H1 (cell line): Measurements from ENCODE around the gene SMTN. TPM values are rescaled to one million over a fixed set of nuclear protein-coding genes. Genes with fewer than 3 reads are reported as not detected.

Experiments
- CTCF ChIA-PET: fragments of 300-600 bp; sonication (Branson Sonifier 250); formaldehyde crosslinking; loops from one replicate; lab custom pipeline; 2021; ENCODE audit not compliant: partially characterized antibody; lab: Charles Lee
- POLR2A ChIA-PET: fragments of 300-600 bp; sonication (Branson Sonifier 250); formaldehyde crosslinking; loops from one replicate; lab custom pipeline; 2021; ENCODE audit warnings: inconsistent platforms; ENCODE audit not compliant: partially characterized antibody; lab: Charles Lee
- DNase-seq, 2 experiments: peaks; one replicate each; pipeline versions ENCODE4 v3.0.0 to v3.0.0-alpha.2; 2010 to 2022; ENCODE audit warnings: low spot score in 2 of 2, low read depth in 1 of 2, mixed read lengths in 1 of 2
- FAIRE-seq: peaks from 2 replicates; lab custom pipeline; 2011; peaks lifted over from hg19 to GRCh38; lab: Jason Lieb, UNC
- H2AFZ ChIP-seq: 2 replicates; pipeline ENCODE4 v1.8.1; 2012; ENCODE audit warnings: low read length, inconsistent platforms
- H2AK5ac ChIP-seq: 2 replicates; pipeline ENCODE4 v1.6.1; 2013; ENCODE audit warnings: low read depth, low read length
- H2BK120ac ChIP-seq: replicated peaks from 2 replicates; pipeline ENCODE3; 2013; ENCODE audit warnings: low read depth, low read length, inconsistent platforms
- H2BK12ac ChIP-seq: 2 replicates; pipeline ENCODE4 v1.6.1; 2013; ENCODE audit warnings: low read depth, low read length
- H2BK15ac ChIP-seq: 2 replicates; pipeline ENCODE4 v1.6.1; 2013; ENCODE audit warnings: low read length
- H2BK20ac ChIP-seq: 2 replicates; pipeline ENCODE4 v1.6.1; 2013; ENCODE audit warnings: low read length
- H2BK5ac ChIP-seq: 2 replicates; pipeline ENCODE4 v1.6.1; 2013; ENCODE audit warnings: low read depth, low read length
- H3K14ac ChIP-seq: 2 replicates; pipeline ENCODE4 v1.6.1; 2013; ENCODE audit warnings: inconsistent platforms; ENCODE audit not compliant: insufficient read length
- H3K18ac ChIP-seq: 2 replicates; pipeline ENCODE4 v1.6.1; 2013; ENCODE audit warnings: low read length; ENCODE audit errors: extremely low read depth
- H3K23ac ChIP-seq: 2 replicates; pipeline ENCODE4 v1.6.1; 2013; ENCODE audit warnings: inconsistent platforms; ENCODE audit not compliant: insufficient read length
- H3K23me2 ChIP-seq: 2 replicates; pipeline ENCODE4 v1.6.1; 2013; ENCODE audit warnings: low read depth, low read length
- H3K27ac ChIP-seq: 2 replicates; pipeline ENCODE4 v1.6.1; 2011; ENCODE audit warnings: low read depth, low read length, inconsistent platforms
- H3K27me3 ChIP-seq, 4 experiments: replicated peaks in 1 of 4; 1 replicate in 1 of 4; 2 replicates in 3 of 4; pipeline versions ENCODE4 v1.6.1 to v1.8.1; 2011 to 2013; ENCODE audit warnings: low read length in 3 of 4, mild to moderate bottlenecking in 3 of 4, inconsistent platforms in 2 of 4, mixed read lengths in 2 of 4, moderate library complexity in 1 of 4; ENCODE audit not compliant: control insufficient read depth in 3 of 4, insufficient read depth in 3 of 4; ENCODE audit errors: extremely low read depth in 1 of 4
- H3K36me3 ChIP-seq, 4 experiments: 2 replicates each; pipeline versions ENCODE4 v1.6.1 to v1.8.1; 2011 to 2013; ENCODE audit warnings: mild to moderate bottlenecking in 4 of 4, low read length in 3 of 4, moderate library complexity in 2 of 4, control low read depth in 1 of 4, inconsistent platforms in 1 of 4; ENCODE audit not compliant: insufficient read depth in 4 of 4, control insufficient read depth in 2 of 4
- H3K4ac ChIP-seq: replicated peaks from 2 replicates; pipeline ENCODE3; 2013; ENCODE audit warnings: low read length, low read depth, mixed read lengths, inconsistent platforms; ENCODE audit not compliant: insufficient read length
- H3K4me1 ChIP-seq, 4 experiments: replicated peaks in 1 of 4; 1 replicate in 1 of 4; 2 replicates in 3 of 4; pipeline versions ENCODE4 v1.6.1 to v1.8.1; 2011 to 2013; ENCODE audit warnings: low read length in 3 of 4, inconsistent platforms in 2 of 4, mixed read lengths in 1 of 4; ENCODE audit not compliant: insufficient read depth in 4 of 4, control insufficient read depth in 3 of 4
- H3K4me2 ChIP-seq, 2 experiments: 2 replicates each; pipeline versions ENCODE4 v1.6.1 to v1.8.1; 2011 to 2013; ENCODE audit warnings: low read depth in 2 of 2, low read length in 2 of 2, control low read depth in 1 of 2, inconsistent platforms in 1 of 2, mild to moderate bottlenecking in 1 of 2; ENCODE audit not compliant: insufficient read depth in 1 of 2
- H3K4me3 ChIP-seq, 4 experiments: fragments of 200-600, 300-600 bp in 1 of 4; sonication (generic), shearing (Covaris generic), sonication (Bioruptor Twin) in 1 of 4; 2 replicates each; pipeline versions ENCODE4 v1.5.1 to v1.8.1; 2011 to 2016; ENCODE audit warnings: low read length in 4 of 4, low read depth in 3 of 4, control low read depth in 2 of 4, inconsistent platforms in 2 of 4, mild to moderate bottlenecking in 2 of 4, mixed read lengths in 1 of 4, moderate library complexity in 1 of 4; ENCODE audit not compliant: insufficient read depth in 2 of 4; ENCODE audit errors: extremely low read depth in 1 of 4
- H3K56ac ChIP-seq: replicated peaks from 2 replicates; pipeline ENCODE3; 2013; ENCODE audit warnings: low read depth, mild to moderate bottlenecking, mixed read lengths, low read length, inconsistent platforms; ENCODE audit not compliant: insufficient read length
- H3K79me1 ChIP-seq: 2 replicates; pipeline ENCODE4 v1.6.1; 2013; ENCODE audit warnings: low read depth, low read length, control low read depth
- H3K79me2 ChIP-seq, 2 experiments: 2 replicates each; pipeline versions ENCODE4 v1.6.1 to v1.8.1; 2012 to 2013; ENCODE audit warnings: low read length in 2 of 2, mild to moderate bottlenecking in 2 of 2, inconsistent platforms in 1 of 2; ENCODE audit not compliant: insufficient read depth in 2 of 2, control insufficient read depth in 1 of 2
- H3K9ac ChIP-seq, 4 experiments: replicated peaks in 1 of 4; 1 replicate in 1 of 4; 2 replicates in 3 of 4; pipeline versions ENCODE4 v1.6.1 to v1.8.1; 2011 to 2013; ENCODE audit warnings: low read depth in 3 of 4, low read length in 3 of 4, control low read depth in 2 of 4, mild to moderate bottlenecking in 2 of 4, moderate library complexity in 2 of 4, inconsistent platforms in 1 of 4; ENCODE audit errors: extremely low read depth in 1 of 4
- H3K9me3 ChIP-seq, 2 experiments: 2 replicates each; pipeline versions ENCODE4 v1.6.1 to v1.8.1; 2012 to 2013; ENCODE audit warnings: mild to moderate bottlenecking in 2 of 2, moderate library complexity in 2 of 2, control low read depth in 1 of 2, inconsistent platforms in 1 of 2, low read depth in 1 of 2, low read length in 1 of 2, mixed read lengths in 1 of 2; ENCODE audit not compliant: insufficient read depth in 2 of 2
- H4K20me1 ChIP-seq, 2 experiments: replicated peaks in 1 of 2; 2 replicates each; pipeline versions ENCODE3 to v1.8.1; 2011 to 2013; ENCODE audit warnings: inconsistent platforms in 2 of 2, low read length in 2 of 2, mild to moderate bottlenecking in 1 of 2; ENCODE audit not compliant: insufficient read depth in 2 of 2, control insufficient read depth in 1 of 2
- H4K5ac ChIP-seq: 2 replicates; pipeline ENCODE4 v1.6.1; 2013; ENCODE audit warnings: low read length, low read depth, mixed read lengths, inconsistent platforms; ENCODE audit not compliant: insufficient read length
- H4K8ac ChIP-seq: 2 replicates; pipeline ENCODE4 v1.8.0; 2013; ENCODE audit warnings: mild to moderate bottlenecking, moderate library complexity, low read length, inconsistent platforms; ENCODE audit not compliant: insufficient read depth; ENCODE audit errors: extremely low read depth
- H4K91ac ChIP-seq: replicated peaks from 2 replicates; pipeline ENCODE3; 2013; ENCODE audit warnings: low read length, mixed read lengths, inconsistent platforms; ENCODE audit not compliant: insufficient read length
- ASH2L ChIP-seq: fragments of 200-600, 300-600 bp; sonication (generic); IDR thresholded peaks from one replicate; pipeline ENCODE4 v1.7.1; 2017; ENCODE audit warnings: low read length
- BACH1 ChIP-seq: IDR thresholded peaks from 2 replicates; pipeline ENCODE4 v1.6.1; 2012; ENCODE audit warnings: low read length, improper control_type of control experiment
- BCL11A ChIP-seq, 2 experiments: IDR thresholded peaks; one replicate each; pipeline ENCODE4 v1.6.1; 2011; ENCODE audit warnings: low read depth in 2 of 2, low read length in 2 of 2, mild to moderate bottlenecking in 2 of 2
- CEBPB ChIP-seq: IDR thresholded peaks from 2 replicates; pipeline ENCODE4 v1.6.1; 2012; ENCODE audit warnings: low read depth, low read length
- EGR1 ChIP-seq: IDR thresholded peaks from 2 replicates; pipeline ENCODE4 v1.6.1; 2011; ENCODE audit warnings: low read depth, low read length, borderline replicate concordance
- EZH2 ChIP-seq: fragments of 200-600 bp; sonication (generic); IDR thresholded peaks from 2 replicates; pipeline ENCODE4 v1.7.1; 2012; ENCODE audit warnings: low read depth, mild to moderate bottlenecking, moderate library complexity, low read length, inconsistent platforms; ENCODE audit not compliant: severe bottlenecking
- HDAC2 ChIP-seq, 2 experiments: fragments of 300-600 bp in 1 of 2; sonication (generic) in 1 of 2; IDR thresholded peaks; 2 replicates each; pipeline ENCODE4 v1.6.1; 2011 to 2012; ENCODE audit warnings: low read depth in 2 of 2, low read length in 2 of 2, mild to moderate bottlenecking in 2 of 2, moderate library complexity in 2 of 2, borderline replicate concordance in 1 of 2, inconsistent platforms in 1 of 2
- JUND ChIP-seq: IDR thresholded peaks from 2 replicates; pipeline ENCODE4 v1.6.1; 2011; ENCODE audit warnings: mild to moderate bottlenecking, improper control_type of control experiment, low read length
- KDM1A ChIP-seq: fragments of 200-600, 300-600 bp; sonication (generic); IDR thresholded peaks from 2 replicates; pipeline ENCODE4 v1.7.1; 2016; ENCODE audit warnings: mild to moderate bottlenecking, low read length, borderline replicate concordance
- TCF12 ChIP-seq: IDR thresholded peaks from 2 replicates; pipeline ENCODE4 v1.6.1; 2011; ENCODE audit warnings: low read depth, mild to moderate bottlenecking, low read length
- WGBS, 2 experiments: shearing (Covaris generic) in 1 of 2; methylation state at CpG; one replicate each; pipeline versions ENCODE4 v1.1.6 to v1.1.7; 2013 to 2015; ENCODE audit warnings: low lambda C conversion rate in 2 of 2, mixed read lengths in 2 of 2, inconsistent platforms in 1 of 2, low coverage in 1 of 2, missing lambda C conversion rate in 1 of 2; ENCODE audit not compliant: insufficient replicate concordance in 2 of 2, insufficient coverage in 1 of 2, insufficient read length in 1 of 2; ENCODE audit errors: extremely low coverage in 1 of 2, missing lambda C conversion rate in 1 of 2; 5-methylcytosine and 5-hydroxymethylcytosine counted together
- polyA plus RNA-seq, 7 experiments: library from polyadenylated mRNA; depleted of rRNA in 3 of 7; stranded (reverse) in 5 of 7; unstranded in 2 of 7; fragments of >200 nt in 5 of 7; fragments of 200-250 nt in 2 of 7; gene quantifications; 1 replicate in 5 of 7; 2 replicates in 1 of 7; 4 replicates in 1 of 7; pipeline versions ENCODE4 v1.2.1 to v1.2.3, GENCODE V29; 2011 to 2013; ENCODE audit warnings: missing spikeins in 2 of 7, mixed read lengths in 2 of 7
- total RNA-seq: library from RNA; stranded (reverse); fragmentation: NEBNext Ultra II Directional; extraction: Animal tissue kit (Norgen Biotek cat#: 25700); gene quantifications from 2 replicates; pipeline ENCODE4 v1.2.1, GENCODE V29; 2021
- TF ChIP-seq, protein P1 (sequence below): IDR thresholded peaks from 2 replicates; pipeline ENCODE4 v1.6.1; 2012; ENCODE audit warnings: inconsistent platforms
- TF ChIP-seq, protein P2 (sequence below): IDR thresholded peaks from 2 replicates; pipeline ENCODE4 v1.6.1; 2011; ENCODE audit warnings: low read length, improper control_type of control experiment

SMTN gene
- total and polyA plus RNA-seq, 2 of the 8 experiments (the other 6 are each of a cell fraction or from before 2014, with no cell fraction given), result 12.3 to 20.8 TPM

GRCh38 chr22:31128156-31128555, 47.0 kb downstream of the SMTN start:
- FAIRE-seq (no peak), DNase-seq (no peak)
- H3K4me3 ChIP-seq, result no peak overlapping the region
- no peak for TF ChIP-seq JUND
- no peak for TF ChIP-seq TCF12
- TF ChIP-seq, protein P1, sequence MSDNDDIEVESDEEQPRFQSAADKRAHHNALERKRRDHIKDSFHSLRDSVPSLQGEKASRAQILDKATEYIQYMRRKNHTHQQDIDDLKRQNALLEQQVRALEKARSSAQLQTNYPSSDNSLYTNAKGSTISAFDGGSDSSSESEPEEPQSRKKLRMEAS, result no peak
- no peak for TF ChIP-seq CEBPB
- no peak for TF ChIP-seq BCL11A (IDR thresholded peaks at IDR 0.05; ENCODE audit: low read depth in 2 of 2, low read length in 2 of 2)
- no peak for TF ChIP-seq KDM1A
- TF ChIP-seq, protein P2, sequence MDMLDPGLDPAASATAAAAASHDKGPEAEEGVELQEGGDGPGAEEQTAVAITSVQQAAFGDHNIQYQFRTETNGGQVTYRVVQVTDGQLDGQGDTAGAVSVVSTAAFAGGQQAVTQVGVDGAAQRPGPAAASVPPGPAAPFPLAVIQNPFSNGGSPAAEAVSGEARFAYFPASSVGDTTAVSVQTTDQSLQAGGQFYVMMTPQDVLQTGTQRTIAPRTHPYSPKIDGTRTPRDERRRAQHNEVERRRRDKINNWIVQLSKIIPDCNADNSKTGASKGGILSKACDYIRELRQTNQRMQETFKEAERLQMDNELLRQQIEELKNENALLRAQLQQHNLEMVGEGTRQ, result no peak
- no peak for TF ChIP-seq EZH2
- TF ChIP-seq EGR1, result no peak
- TF ChIP-seq BACH1, result no peak
- no peak for TF ChIP-seq ASH2L
- no peak for TF ChIP-seq HDAC2 (IDR thresholded peaks at IDR 0.05; ENCODE audit: borderline replicate concordance in 1 of 2, low read depth in 2 of 2, low read length in 2 of 2)

More at GRCh38 chr22:31128156-31128555, 47.0 kb downstream of the SMTN start:
- H4K91ac ChIP-seq, result peak overlapping the region; percentile 11
- peaks cover 0 to 2% of the 10 kb centered on the region in 2 experiments for H4K20me1 ChIP-seq
- H3K79me2 ChIP-seq, result no peaks in the 10 kb centered on the region
- no peaks in the 10 kb centered on the region for H3K9me3 ChIP-seq
- H3K56ac ChIP-seq, result no peak overlapping the region
- peak overlapping the region; percentile 22; the same call in 1 of the 2 replicates for H2BK15ac ChIP-seq
- no peak overlapping the region for H3K23ac ChIP-seq
- H2AK5ac ChIP-seq, result no peak overlapping the region
- H3K27ac ChIP-seq, result no peak overlapping the region
- no peaks in the 10 kb centered on the region for H3K79me1 ChIP-seq
- H3K36me3 ChIP-seq, result peaks cover 0 to 2% (median under 1%) of the 10 kb centered on the region in 4 experiments; a peak in 2 of 8 replicates
- 79% methylated on average over 7 of the region's 7 CpGs; no CpG with 5 or more reads in 1 of the 2 experiments for WGBS, 2 experiments
- H2BK120ac ChIP-seq, result no peak overlapping the region
- CTCF ChIA-PET, result interaction anchor here (0.8 to 2.7 kb wide), 9 partner anchors 8 to 237 kb away, joined by 3 to 23 read pairs (median 4); partner anchors contain the start of genes PLA2G3 and SELENOM
- peak overlapping the region in 1 of 2 experiments; percentile 57; a peak in 1 of 4 replicates for H3K4me2 ChIP-seq
- no peak overlapping the region for H3K18ac ChIP-seq
- H3K9ac ChIP-seq, result no peak overlapping the region; a peak in 1 of 7 replicates
- POLR2A ChIA-PET, result interaction anchor here (0.6 to 1.5 kb wide), 7 partner anchors 12 to 47 kb away, joined by 3 to 4 read pairs (median 3); partner anchors contain the start of genes PLA2G3 and SMTN
- H2BK5ac ChIP-seq, result no peak overlapping the region
- no peak overlapping the region for H4K5ac ChIP-seq
- no peak overlapping the region for H2AFZ ChIP-seq
- peaks cover 0 to 21% (median 7%) of the 10 kb centered on the region in 4 experiments; a peak in 6 of 7 replicates for H3K4me1 ChIP-seq
- no peak overlapping the region for H2BK20ac ChIP-seq
- H4K8ac ChIP-seq, result no peak overlapping the region
- H3K27me3 ChIP-seq, result no peaks in the 10 kb centered on the region
- no peak overlapping the region for H2BK12ac ChIP-seq
- no peak overlapping the region for H3K14ac ChIP-seq
- no peak overlapping the region for H3K4ac ChIP-seq
- H3K23me2 ChIP-seq, result no peaks in the 10 kb centered on the region; the same call in 1 of the 2 replicates
